ENCODE measurements around the gene GNAS-AS1. TPM values are rescaled to one million over a fixed set of nuclear protein-coding genes. Genes with fewer than 3 reads are reported as not detected.

The GNAS-AS1 gene
- total RNA-seq, 2 experiments from 2014 or later: 1.7 to 2.0 TPM

DNA sequence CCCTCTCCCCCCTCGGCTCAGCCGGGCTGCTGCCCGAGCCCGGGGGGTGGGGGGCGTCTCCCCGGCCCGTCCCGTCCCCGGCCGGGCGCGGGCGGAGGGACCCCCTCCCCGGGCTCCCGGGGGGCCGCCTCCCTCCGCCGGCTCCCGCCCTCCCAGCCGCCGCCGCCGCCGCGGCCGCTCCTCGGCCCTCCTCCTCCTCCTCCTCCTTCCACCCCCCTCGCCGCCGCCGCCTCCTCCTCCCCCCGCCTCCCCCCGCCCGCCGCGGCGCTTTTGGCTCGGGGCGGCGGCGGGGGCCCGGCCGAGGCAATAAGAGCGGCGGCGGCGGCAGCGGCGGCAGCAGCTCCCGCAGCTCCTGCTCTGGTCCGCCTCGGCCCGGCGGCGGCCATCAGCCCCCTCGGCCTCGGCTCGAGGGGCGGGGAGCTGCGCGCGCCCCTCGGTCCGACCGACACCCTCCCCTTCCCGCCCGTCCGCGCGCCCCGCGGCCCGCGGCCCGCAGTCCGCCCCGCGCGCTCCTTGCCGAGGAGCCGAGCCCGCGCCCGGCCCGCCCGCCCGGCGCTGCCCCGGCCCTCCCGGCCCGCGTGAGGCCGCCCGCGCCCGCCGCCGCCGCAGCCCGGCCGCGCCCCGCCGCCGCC is 40.5 kb upstream of the GNAS-AS1 start:
- no peaks in the 10 kb centered on the region for H3K27me3 Mint-ChIP-seq
- peaks cover 34% of the 10 kb centered on the region for H3K36me3 Mint-ChIP-seq (ENCODE audit: low read depth)
- ChIA-PET POLR2A (interaction anchor here (1.0 to 2.4 kb wide), 7 partner anchors 10 to 240 kb away, joined by 3 to 13 read pairs (median 5); partner anchors contain the start of genes ATP5F1E, NELFCD, PRELID3B and STX16), CTCF (no interaction called here)
- H3K4me1 Mint-ChIP-seq (ENCODE audit: low read depth): peaks cover 40% of the 10 kb centered on the region
- DNase-seq: peak; percentile 72
- intact Hi-C loops (cut with micrococcal nuclease): loop anchor here (5.0 kb wide), 2 partner anchors 91 to 141 kb away; partner anchors contain the start of genes ATP5F1E and NELFCD
- TF ChIP-seq, protein P1, sequence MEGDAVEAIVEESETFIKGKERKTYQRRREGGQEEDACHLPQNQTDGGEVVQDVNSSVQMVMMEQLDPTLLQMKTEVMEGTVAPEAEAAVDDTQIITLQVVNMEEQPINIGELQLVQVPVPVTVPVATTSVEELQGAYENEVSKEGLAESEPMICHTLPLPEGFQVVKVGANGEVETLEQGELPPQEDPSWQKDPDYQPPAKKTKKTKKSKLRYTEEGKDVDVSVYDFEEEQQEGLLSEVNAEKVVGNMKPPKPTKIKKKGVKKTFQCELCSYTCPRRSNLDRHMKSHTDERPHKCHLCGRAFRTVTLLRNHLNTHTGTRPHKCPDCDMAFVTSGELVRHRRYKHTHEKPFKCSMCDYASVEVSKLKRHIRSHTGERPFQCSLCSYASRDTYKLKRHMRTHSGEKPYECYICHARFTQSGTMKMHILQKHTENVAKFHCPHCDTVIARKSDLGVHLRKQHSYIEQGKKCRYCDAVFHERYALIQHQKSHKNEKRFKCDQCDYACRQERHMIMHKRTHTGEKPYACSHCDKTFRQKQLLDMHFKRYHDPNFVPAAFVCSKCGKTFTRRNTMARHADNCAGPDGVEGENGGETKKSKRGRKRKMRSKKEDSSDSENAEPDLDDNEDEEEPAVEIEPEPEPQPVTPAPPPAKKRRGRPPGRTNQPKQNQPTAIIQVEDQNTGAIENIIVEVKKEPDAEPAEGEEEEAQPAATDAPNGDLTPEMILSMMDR (IDR thresholded peaks at IDR 0.05): no peak
- peak; percentile 21 for ATAC-seq
- peak overlapping the region; percentile 84 for H3K27ac Mint-ChIP-seq
- H3K9me3 Mint-ChIP-seq: no peaks in the 10 kb centered on the region
- H3K4me3 Mint-ChIP-seq: peak overlapping the region; percentile 63

DNA sequence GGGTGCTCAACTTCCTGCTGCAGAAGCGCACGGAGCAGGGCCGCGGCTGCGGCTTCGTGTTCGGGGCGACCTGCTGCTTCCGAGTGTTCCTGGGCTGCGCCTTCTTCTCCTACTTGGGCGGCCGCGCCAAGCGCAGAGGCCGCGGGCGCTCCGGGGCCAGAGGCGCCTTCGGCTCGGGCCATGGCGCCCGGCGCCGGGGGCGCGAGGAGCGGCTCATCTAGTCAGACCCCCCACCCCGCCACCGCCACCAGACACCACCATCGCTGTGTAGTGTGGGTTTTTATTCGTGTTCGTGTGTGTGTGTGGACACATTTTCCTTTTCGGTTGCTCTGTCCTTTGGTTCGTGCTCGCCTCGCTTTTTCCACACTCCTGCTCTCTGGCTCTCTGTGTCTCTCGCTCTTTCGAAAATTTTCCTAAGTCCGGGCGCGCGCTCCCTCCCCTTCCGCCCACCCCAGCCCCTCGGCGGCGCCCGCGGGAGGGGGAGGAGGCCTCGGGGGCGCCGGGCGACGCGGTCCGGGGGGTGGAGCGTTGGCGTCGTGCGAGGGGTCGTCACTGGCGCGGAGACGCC is 39.9 kb upstream of the GNAS-AS1 start:
- TF ChIP-seq, protein P1 (IDR thresholded peaks at IDR 0.05): no peak
- ChIA-PET CTCF (no interaction called here), POLR2A (interaction anchor here (0.8 to 2.4 kb wide), 9 partner anchors 9 to 269 kb away, joined by 3 to 13 read pairs (median 6); partner anchors contain the start of genes ATP5F1E, NELFCD, PRELID3B and STX16)
- Mint-ChIP-seq H3K4me3 (peak overlapping the region; percentile 89), H3K4me1 (ENCODE audit: low read depth) (peaks cover 38% of the 10 kb centered on the region), H3K36me3 (ENCODE audit: low read depth) (peaks cover 28% of the 10 kb centered on the region), H3K9me3 (no peaks in the 10 kb centered on the region), H3K27ac (peak overlapping the region; percentile 99), H3K27me3 (no peaks in the 10 kb centered on the region)
- peak; percentile 29 for ATAC-seq
- intact Hi-C loops (cut with micrococcal nuclease): loop anchor here (5.0 kb wide), 2 partner anchors 92 to 142 kb away; partner anchors contain the start of genes ATP5F1E and NELFCD
- DNase-seq: peak; percentile 73

DNA sequence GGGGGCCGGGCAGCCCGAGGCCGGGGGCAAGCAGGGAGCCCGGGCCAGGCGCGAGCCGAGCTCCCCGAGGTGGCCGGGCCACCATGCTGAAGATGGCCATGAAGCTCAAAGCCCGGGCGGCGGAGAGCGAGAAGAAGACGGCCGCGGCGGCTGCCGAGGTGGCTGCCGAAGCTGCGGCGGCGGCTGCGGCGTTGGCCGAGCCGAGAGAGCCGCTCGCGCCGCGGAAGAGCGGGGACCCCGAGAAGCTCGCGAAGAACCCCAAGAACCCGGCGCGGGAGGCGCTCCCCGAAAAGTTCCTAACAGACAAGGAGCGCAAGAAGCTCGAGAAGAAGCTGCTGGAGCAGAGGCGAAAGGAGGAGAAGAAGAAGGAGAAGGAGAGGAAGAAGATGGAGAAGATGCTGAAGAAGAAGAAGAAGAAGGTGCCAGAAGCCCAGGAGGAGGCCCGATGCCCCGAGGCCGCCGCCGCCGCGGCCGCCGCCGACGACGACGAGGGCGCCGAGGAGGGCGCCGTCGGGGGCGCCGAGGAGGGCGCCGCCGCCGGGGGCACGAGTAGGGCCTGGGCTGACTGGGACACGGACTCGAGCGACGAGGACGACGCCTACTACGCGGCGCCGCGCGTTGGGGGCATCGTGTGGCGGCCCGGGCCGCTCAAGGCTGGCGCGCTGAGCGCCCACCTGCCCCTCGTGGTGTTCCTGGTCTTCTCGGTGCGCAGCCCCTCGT is 39.3 kb upstream of the GNAS-AS1 start:
- ChIA-PET POLR2A (interaction anchor here (0.6 to 1.8 kb wide), 12 partner anchors 8 to 318 kb away, joined by 3 to 14 read pairs (median 3); partner anchors contain the start of genes ATP5F1E and NELFCD), CTCF (no interaction called here)
- Mint-ChIP-seq H3K4me1 (ENCODE audit: low read depth) (peaks cover 33% of the 10 kb centered on the region), H3K27me3 (no peaks in the 10 kb centered on the region), H3K27ac (peak overlapping the region; percentile 99), H3K36me3 (ENCODE audit: low read depth) (peaks cover 21% of the 10 kb centered on the region), H3K4me3 (peak overlapping the region; percentile 89), H3K9me3 (no peaks in the 10 kb centered on the region)
- TF ChIP-seq, protein P1 (IDR thresholded peaks at IDR 0.05): no peak
- DNase-seq: no peak
- intact Hi-C loops (cut with micrococcal nuclease): loop anchor here (5.0 kb wide), 2 partner anchors 92 to 142 kb away; partner anchors contain the start of genes ATP5F1E and NELFCD
- ATAC-seq: no peak

DNA sequence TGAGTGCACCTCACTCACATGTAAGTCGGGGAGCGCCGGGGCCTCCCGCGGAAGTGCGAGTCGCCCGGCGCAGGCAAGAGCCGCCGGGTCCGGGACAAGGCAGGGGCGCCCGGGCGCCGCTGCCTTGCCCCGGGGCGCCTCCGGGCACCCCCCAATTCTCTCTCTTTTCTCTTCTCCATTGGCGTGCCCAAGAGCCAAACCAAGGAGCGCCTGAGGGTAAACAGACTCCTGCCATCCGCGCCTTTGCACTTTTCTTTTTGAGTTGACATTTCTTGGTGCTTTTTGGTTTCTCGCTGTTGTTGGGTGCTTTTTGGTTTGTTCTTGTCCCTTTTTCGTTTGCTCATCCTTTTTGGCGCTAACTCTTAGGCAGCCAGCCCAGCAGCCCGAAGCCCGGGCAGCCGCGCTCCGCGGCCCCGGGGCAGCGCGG is 38.6 kb upstream of the GNAS-AS1 start:
- Mint-ChIP-seq H3K27me3 (no peaks in the 10 kb centered on the region), H3K27ac (peak overlapping the region; percentile 91), H3K4me1 (ENCODE audit: low read depth) (peaks cover 29% of the 10 kb centered on the region), H3K4me3 (peak overlapping the region; percentile 81), H3K9me3 (no peaks in the 10 kb centered on the region), H3K36me3 (ENCODE audit: low read depth) (peaks cover 16% of the 10 kb centered on the region)
- CTCF ChIA-PET: no interaction called here
- no peak for DNase-seq
- intact Hi-C loops (cut with micrococcal nuclease): no loop called here
- no peak for ATAC-seq
- POLR2A ChIA-PET: interaction anchor here (0.7 to 1.8 kb wide), 12 partner anchors 8 to 318 kb away, joined by 3 to 14 read pairs (median 3); partner anchors contain the start of gene ATP5F1E
- TF ChIP-seq, protein P1 (IDR thresholded peaks at IDR 0.05): no peak
